Thoracic aorta (tissue), 2 donors: Measurements from ENCODE around the gene MMADHC. TPM values are rescaled to one million over a fixed set of nuclear protein-coding genes. Genes with fewer than 3 reads are reported as not detected.
A peak's percentile ranks its signal among the peaks of the same experiment; 100 is the strongest.

Experiments
- ATAC-seq: fragments of 150-250 bp; one replicate; pipeline ENCODE4 v1.8.0; 2017; ENCODE audit warnings: low read depth; ENCODE audit not compliant: insufficient number of reproducible peaks, low FRiP score
- DNase-seq: peaks from one replicate; pipeline ENCODE4 v3.0.0-alpha.2; 2020; ENCODE audit warnings: low spot score
- H3K27ac ChIP-seq, 2 donors: fragments of 200-600 bp; sonication (generic); 1 replicate in 1 of 2; 2 replicates in 1 of 2; pipeline ENCODE4 v1.5.1; 2016; ENCODE audit warnings: mild to moderate bottlenecking in 2 of 2, moderate library complexity in 2 of 2
- H3K27me3 ChIP-seq: fragments of 200-600 bp; sonication (generic); replicated peaks from 2 replicates; pipeline ENCODE4 v1.6.0; 2016; ENCODE audit warnings: mild to moderate bottlenecking; ENCODE audit not compliant: insufficient read depth
- H3K36me3 ChIP-seq: fragments of 200-600 bp; sonication (generic); one replicate; pipeline ENCODE4 v1.5.1; 2016
- H3K4me1 ChIP-seq, 2 donors: fragments of 200-600 bp; sonication (generic); 1 replicate in 1 of 2; 2 replicates in 1 of 2; pipeline versions ENCODE4 v1.5.1 to v1.6.0; 2016; ENCODE audit warnings: low read depth in 2 of 2, mild to moderate bottlenecking in 1 of 2; ENCODE audit not compliant: control insufficient read depth in 1 of 2
- H3K4me3 ChIP-seq: fragments of 200-600 bp; sonication (generic); 2 replicates; pipeline ENCODE4 v1.5.1; 2016; ENCODE audit warnings: mild to moderate bottlenecking
- H3K9me3 ChIP-seq: fragments of 200-600 bp; sonication (generic); 2 replicates; pipeline ENCODE4 v1.5.1; 2016
- total RNA-seq, 2 donors: library from RNA; depleted of rRNA; stranded (reverse); fragments of >200 nt; gene quantifications; one replicate each; pipeline versions ENCODE4 v1.1.0 to v1.2.3, GENCODE V29; 2016
- TF ChIP-seq, protein P1 (sequence below): fragments of 200-600 bp; sonication (generic); IDR thresholded peaks from one replicate; pipeline ENCODE4 v1.5.1; 2019; ENCODE audit warnings: antibody characterized with exemption

The MMADHC gene
- total RNA-seq, 2 donors from 2014 or later: 62.2 to 280 TPM

DNA sequence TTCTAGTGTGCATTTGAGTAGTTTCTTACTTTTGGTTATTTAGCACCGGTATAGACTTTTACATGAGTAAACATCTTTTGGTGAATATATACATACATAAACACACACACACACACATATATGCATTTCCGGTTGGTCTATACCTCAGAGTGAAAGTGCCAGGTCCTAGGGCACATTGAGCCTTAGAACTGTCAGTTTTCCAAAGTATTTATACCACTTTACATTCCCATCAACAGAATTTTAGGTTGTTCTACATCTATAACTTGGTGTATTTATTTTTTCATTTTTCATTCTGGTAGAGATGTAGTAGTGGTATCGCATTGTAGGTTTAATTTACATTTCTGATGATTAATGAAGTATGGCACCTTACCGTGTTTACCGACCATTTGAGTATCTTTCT, 22.6 kb downstream of the MMADHC start:
- TF ChIP-seq, protein P1, sequence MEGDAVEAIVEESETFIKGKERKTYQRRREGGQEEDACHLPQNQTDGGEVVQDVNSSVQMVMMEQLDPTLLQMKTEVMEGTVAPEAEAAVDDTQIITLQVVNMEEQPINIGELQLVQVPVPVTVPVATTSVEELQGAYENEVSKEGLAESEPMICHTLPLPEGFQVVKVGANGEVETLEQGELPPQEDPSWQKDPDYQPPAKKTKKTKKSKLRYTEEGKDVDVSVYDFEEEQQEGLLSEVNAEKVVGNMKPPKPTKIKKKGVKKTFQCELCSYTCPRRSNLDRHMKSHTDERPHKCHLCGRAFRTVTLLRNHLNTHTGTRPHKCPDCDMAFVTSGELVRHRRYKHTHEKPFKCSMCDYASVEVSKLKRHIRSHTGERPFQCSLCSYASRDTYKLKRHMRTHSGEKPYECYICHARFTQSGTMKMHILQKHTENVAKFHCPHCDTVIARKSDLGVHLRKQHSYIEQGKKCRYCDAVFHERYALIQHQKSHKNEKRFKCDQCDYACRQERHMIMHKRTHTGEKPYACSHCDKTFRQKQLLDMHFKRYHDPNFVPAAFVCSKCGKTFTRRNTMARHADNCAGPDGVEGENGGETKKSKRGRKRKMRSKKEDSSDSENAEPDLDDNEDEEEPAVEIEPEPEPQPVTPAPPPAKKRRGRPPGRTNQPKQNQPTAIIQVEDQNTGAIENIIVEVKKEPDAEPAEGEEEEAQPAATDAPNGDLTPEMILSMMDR: no peak
- Histone ChIP-seq H3K4me3 (no peak overlapping the region), H3K27me3 (no peaks in the 10 kb centered on the region), H3K4me1 (no peaks in the 10 kb centered on the region), H3K9me3 (no peaks in the 10 kb centered on the region), H3K27ac (no peak overlapping the region), H3K36me3 (peaks cover 14% of the 10 kb centered on the region)
- ATAC-seq: no peak
- no peak for DNase-seq

DNA sequence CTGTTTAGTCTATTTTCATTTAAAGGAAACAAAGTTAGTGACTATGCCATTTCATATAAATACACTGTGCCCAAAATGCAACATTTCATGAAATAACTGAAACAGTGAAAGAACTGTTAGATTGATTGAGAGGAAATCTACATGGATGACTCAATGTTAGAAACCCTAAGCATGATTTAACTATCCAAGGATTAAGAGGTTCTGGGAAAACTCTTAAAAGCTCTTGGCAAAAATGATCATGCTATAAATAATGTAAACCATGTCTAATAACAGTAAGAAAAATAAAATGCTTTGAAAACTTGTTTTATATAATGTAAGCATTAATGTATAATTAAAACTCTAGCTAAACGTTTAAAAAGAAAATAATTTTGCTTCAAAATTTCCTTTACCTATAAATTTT, 23.5 kb downstream of the MMADHC start:
- H3K36me3 ChIP-seq: peaks cover 12% of the 10 kb centered on the region
- H3K4me3 ChIP-seq: no peak overlapping the region
- H3K27ac ChIP-seq: no peak overlapping the region
- no peaks in the 10 kb centered on the region for H3K4me1 ChIP-seq
- H3K9me3 ChIP-seq: no peaks in the 10 kb centered on the region
- TF ChIP-seq, protein P1: no peak
- no peaks in the 10 kb centered on the region for H3K27me3 ChIP-seq
- DNase-seq (no peak), ATAC-seq (no peak)

DNA sequence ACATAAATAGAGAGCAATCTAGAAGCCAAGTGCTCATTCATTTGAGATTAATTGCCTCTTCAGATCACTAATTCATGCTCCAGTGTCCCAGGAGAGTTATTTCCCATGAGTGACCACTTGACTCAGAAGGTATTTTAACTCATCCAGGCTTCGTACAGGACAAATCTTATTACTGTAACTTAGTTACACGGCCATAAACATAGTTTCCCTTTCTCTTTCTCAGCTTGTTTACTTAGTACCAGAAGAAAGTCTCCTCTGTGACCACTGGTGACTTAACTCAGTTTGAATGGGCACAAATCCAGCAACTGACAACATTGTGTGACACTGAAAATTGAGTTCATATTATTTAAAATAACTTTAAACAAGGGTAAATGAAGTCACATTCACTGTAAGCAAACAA, 25.3 kb downstream of the MMADHC start:
- Histone ChIP-seq H3K4me3 (no peak overlapping the region), H3K4me1 (no peaks in the 10 kb centered on the region), H3K27me3 (no peaks in the 10 kb centered on the region), H3K9me3 (no peaks in the 10 kb centered on the region), H3K36me3 (no peaks in the 10 kb centered on the region), H3K27ac (no peak overlapping the region)
- TF ChIP-seq, protein P1: no peak
- no peak for ATAC-seq
- DNase-seq: no peak

DNA sequence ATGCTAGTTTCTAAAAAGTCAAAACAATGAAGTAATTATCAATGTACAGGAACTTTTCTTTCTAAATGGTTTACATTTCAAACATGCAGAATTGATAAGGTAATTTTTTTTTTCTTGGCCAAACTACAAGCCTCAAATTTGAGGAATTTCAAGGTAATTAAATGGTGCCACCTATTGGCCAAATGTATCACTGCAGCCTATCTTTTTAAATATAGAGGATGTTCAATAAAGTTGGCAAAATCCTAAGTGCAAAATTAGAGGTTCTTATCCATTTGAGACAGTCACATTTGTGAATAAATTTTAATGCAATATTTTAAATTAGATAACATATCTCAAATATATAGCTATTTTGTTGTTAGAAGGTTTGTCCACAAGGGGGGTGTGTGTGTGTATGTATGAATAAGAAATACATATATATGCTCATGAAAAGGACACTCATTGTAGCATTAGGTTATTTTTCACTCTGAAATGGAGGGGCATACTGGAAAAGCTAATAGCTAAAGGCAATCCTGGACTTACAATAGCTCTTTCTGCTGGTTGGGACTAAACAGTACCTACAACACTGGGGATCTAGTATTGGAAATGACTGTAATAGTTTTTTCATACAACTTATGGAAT, 26.2 kb downstream of the MMADHC start:
- no peak for DNase-seq
- Histone ChIP-seq H3K4me3 (no peak overlapping the region), H3K36me3 (no peaks in the 10 kb centered on the region), H3K9me3 (no peaks in the 10 kb centered on the region), H3K27me3 (no peaks in the 10 kb centered on the region), H3K27ac (no peak overlapping the region), H3K4me1 (peaks cover 0 to 8% of the 10 kb centered on the region in 2 donors)
- no peak for ATAC-seq
- TF ChIP-seq, protein P1: peak; percentile 80

DNA sequence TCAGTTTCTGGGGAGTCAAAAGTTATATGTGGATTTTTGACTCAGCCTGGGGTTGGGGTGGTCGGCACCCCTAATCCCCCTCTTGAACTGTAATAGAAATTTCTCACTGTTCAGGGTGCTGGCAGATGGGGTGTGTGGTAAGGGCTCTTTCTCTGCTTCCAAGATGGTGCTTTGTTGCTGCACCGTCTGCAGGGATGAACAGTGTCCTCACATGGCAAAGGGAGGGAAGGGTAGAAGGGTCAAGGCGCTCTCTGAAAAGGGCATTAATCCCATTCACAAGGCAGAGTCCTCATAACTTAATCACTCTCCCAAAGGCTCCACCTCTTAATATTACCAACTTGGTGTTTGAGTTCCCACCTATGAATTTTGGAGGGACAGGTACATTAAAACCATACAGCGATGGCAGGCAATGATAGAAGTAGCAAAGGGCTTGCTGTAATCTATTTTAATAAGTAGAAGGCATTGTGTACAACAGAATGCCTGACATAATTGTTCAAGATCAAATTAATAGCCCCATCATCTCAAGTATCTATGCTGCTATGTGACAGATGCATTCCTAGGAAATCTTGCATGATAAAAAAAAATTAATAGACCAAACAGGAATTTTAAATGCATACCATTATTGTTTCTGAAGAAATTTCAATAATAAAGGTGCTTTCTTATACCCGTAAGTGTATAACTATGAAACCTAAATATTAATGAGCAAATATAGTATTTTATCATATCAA, 28.1 kb downstream of the MMADHC start:
- Histone ChIP-seq H3K36me3 (no peaks in the 10 kb centered on the region), H3K4me3 (no peak overlapping the region), H3K9me3 (no peaks in the 10 kb centered on the region), H3K27me3 (no peaks in the 10 kb centered on the region), H3K4me1 (peaks cover 0 to 13% of the 10 kb centered on the region in 2 donors), H3K27ac (no peak overlapping the region)
- DNase-seq (no peak), ATAC-seq (no peak)
- TF ChIP-seq, protein P1: no peak
